ENCODE measurements around the gene PDE8B. TPM values are rescaled to one million over a fixed set of nuclear protein-coding genes. Genes with fewer than 3 reads are reported as not detected.
A peak's percentile ranks its signal among the peaks of the same experiment; 100 is the strongest.

The PDE8B gene
- total RNA-seq, 1 donor from 2014 or later: under 0.01 TPM

- TF ChIP-seq, protein P1, sequence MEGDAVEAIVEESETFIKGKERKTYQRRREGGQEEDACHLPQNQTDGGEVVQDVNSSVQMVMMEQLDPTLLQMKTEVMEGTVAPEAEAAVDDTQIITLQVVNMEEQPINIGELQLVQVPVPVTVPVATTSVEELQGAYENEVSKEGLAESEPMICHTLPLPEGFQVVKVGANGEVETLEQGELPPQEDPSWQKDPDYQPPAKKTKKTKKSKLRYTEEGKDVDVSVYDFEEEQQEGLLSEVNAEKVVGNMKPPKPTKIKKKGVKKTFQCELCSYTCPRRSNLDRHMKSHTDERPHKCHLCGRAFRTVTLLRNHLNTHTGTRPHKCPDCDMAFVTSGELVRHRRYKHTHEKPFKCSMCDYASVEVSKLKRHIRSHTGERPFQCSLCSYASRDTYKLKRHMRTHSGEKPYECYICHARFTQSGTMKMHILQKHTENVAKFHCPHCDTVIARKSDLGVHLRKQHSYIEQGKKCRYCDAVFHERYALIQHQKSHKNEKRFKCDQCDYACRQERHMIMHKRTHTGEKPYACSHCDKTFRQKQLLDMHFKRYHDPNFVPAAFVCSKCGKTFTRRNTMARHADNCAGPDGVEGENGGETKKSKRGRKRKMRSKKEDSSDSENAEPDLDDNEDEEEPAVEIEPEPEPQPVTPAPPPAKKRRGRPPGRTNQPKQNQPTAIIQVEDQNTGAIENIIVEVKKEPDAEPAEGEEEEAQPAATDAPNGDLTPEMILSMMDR (IDR thresholded peaks at IDR 0.05; ENCODE audit: insufficient read depth, low read length, severe bottlenecking): no peak
- peak; percentile 36 for DNase-seq (ENCODE audit: low read depth)
- Histone ChIP-seq H3K36me3 (ENCODE audit: control insufficient read depth, insufficient read depth, low read length) (no peaks in the 10 kb centered on the region), H3K27me3 (ENCODE audit: control insufficient read depth, insufficient read depth, low read length) (no peaks in the 10 kb centered on the region), H3K4me3 (ENCODE audit: low read depth, low read length) (no peak overlapping the region)
- FAIRE-seq: no peak
Measured at GRCh38 chr5:77426670-77427069, 216.2 kb downstream of the PDE8B start.

DNA sequence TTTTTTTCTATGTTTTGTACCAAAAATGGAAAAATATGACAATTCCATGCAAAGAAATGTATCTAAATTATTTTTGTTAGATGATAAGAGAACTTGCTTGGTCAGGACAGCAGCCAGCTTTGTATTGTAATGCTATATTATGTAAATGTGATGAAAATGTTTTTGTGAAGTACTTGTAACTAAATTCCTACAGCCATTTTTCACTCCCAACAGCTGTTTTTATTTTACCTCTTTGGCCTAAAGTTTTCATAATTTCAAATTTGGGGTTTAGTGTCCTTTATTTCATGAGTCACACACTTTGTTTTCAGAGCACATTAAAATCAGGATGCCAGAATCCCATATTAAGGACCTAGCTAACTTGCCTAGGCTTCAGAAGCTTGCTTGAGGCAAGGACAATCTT is 217.5 kb downstream of the PDE8B start:
- TF ChIP-seq, protein P1 (IDR thresholded peaks at IDR 0.05; ENCODE audit: insufficient read depth, low read length, severe bottlenecking): no peak
- H3K27me3 ChIP-seq (ENCODE audit: control insufficient read depth, insufficient read depth, low read length): no peaks in the 10 kb centered on the region
- FAIRE-seq: no peak
- H3K4me3 ChIP-seq (ENCODE audit: low read depth, low read length): no peak overlapping the region
- no peaks in the 10 kb centered on the region for H3K36me3 ChIP-seq (ENCODE audit: control insufficient read depth, insufficient read depth, low read length)
- DNase-seq (ENCODE audit: low read depth): no peak

- Histone ChIP-seq H3K27me3 (ENCODE audit: control insufficient read depth, insufficient read depth, low read length) (no peaks in the 10 kb centered on the region), H3K36me3 (ENCODE audit: control insufficient read depth, insufficient read depth, low read length) (no peaks in the 10 kb centered on the region), H3K4me3 (ENCODE audit: low read depth, low read length) (no peak overlapping the region)
- no peak for FAIRE-seq
- TF ChIP-seq, protein P1 (IDR thresholded peaks at IDR 0.05; ENCODE audit: insufficient read depth, low read length, severe bottlenecking): no peak
- DNase-seq (ENCODE audit: low read depth): no peak
Measured at GRCh38 chr5:77428526-77428925, 218.0 kb downstream of the PDE8B start.

- Histone ChIP-seq H3K4me3 (ENCODE audit: low read depth, low read length) (no peak overlapping the region), H3K36me3 (ENCODE audit: control insufficient read depth, insufficient read depth, low read length) (peaks cover 2% of the 10 kb centered on the region), H3K27me3 (ENCODE audit: control insufficient read depth, insufficient read depth, low read length) (no peaks in the 10 kb centered on the region)
- DNase-seq (ENCODE audit: low read depth) (no peak), FAIRE-seq (no peak)
- TF ChIP-seq, protein P1 (IDR thresholded peaks at IDR 0.05; ENCODE audit: insufficient read depth, low read length, severe bottlenecking): no peak
Measured at GRCh38 chr5:77430726-77431125, 220.2 kb downstream of the PDE8B start.

- H3K27me3 ChIP-seq (ENCODE audit: control insufficient read depth, insufficient read depth, low read length): no peaks in the 10 kb centered on the region
- TF ChIP-seq, protein P1 (IDR thresholded peaks at IDR 0.05; ENCODE audit: insufficient read depth, low read length, severe bottlenecking): no peak
- no peak for FAIRE-seq
- peaks cover 3% of the 10 kb centered on the region for H3K36me3 ChIP-seq (ENCODE audit: control insufficient read depth, insufficient read depth, low read length)
- H3K4me3 ChIP-seq (ENCODE audit: low read depth, low read length): no peak overlapping the region
- no peak for DNase-seq (ENCODE audit: low read depth)
Measured at GRCh38 chr5:77431286-77431685, 220.8 kb downstream of the PDE8B start.

DNA sequence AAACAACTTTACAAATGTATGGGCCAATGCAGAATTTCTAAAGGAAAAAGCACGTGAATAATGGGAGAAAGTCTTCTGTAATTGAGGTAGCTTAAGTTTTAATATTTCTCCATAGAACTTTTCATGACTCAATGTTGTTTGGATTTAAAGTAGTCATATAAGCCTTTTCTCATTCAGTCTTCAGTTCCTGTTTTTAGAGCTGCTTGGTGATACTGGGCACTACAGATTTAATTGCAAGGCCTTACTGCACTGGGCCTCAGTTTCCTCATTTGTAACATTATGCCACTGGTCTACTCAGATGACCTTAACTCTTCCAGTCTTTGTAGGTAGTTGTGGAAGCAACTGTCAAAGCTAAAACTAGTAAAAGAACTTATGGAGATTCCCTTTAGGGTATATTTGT is 221.2 kb downstream of the PDE8B start:
- no peak for FAIRE-seq
- H3K36me3 ChIP-seq (ENCODE audit: control insufficient read depth, insufficient read depth, low read length): peaks cover 3% of the 10 kb centered on the region
- no peak overlapping the region for H3K4me3 ChIP-seq (ENCODE audit: low read depth, low read length)
- DNase-seq (ENCODE audit: low read depth): no peak
- TF ChIP-seq, protein P1 (IDR thresholded peaks at IDR 0.05; ENCODE audit: insufficient read depth, low read length, severe bottlenecking): no peak
- no peaks in the 10 kb centered on the region for H3K27me3 ChIP-seq (ENCODE audit: control insufficient read depth, insufficient read depth, low read length)
